22Rv1 (cell line): ENCODE measurements around the gene DPT.

ENCODE experiments used
- H3K27ac ChIP-seq: fragments of 450-650 bp; 2 replicates; pipeline ENCODE4 v1.5.1; 2017
- ZFX ChIP-seq: fragments of 450-650 bp; IDR thresholded peaks from 2 replicates; pipeline ENCODE4 v1.6.1; 2017; ENCODE audit warnings: antibody characterized with exemption, borderline replicate concordance
- TF ChIP-seq, protein P1 (sequence below): fragments of 450-650 bp; IDR thresholded peaks from 2 replicates; pipeline ENCODE4 v1.5.1; 2017; ENCODE audit warnings: mild to moderate bottlenecking

DPT gene

DNA sequence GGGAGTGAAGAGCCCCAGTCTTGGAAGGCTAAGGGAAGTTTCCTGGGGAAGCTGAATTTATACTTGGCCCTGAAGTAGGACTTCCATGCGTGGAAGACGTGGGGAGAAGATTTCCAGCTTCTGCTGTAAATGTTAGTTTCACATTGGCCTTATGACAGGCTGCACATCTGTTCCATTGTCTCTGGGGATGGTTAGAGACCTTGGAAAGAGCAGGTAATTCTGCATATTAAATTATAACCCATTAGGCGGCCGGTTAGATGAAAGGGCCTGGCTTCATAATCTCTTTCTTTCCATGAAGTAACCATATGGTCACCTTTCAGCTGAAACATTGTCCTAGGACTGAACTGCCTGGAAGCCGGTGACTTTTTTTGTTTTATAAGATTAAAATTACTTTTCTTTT, 37.5 kb downstream of the DPT start:
- H3K27ac ChIP-seq: no peak overlapping the region
- TF ChIP-seq ZFX: no peak
- TF ChIP-seq, protein P1, sequence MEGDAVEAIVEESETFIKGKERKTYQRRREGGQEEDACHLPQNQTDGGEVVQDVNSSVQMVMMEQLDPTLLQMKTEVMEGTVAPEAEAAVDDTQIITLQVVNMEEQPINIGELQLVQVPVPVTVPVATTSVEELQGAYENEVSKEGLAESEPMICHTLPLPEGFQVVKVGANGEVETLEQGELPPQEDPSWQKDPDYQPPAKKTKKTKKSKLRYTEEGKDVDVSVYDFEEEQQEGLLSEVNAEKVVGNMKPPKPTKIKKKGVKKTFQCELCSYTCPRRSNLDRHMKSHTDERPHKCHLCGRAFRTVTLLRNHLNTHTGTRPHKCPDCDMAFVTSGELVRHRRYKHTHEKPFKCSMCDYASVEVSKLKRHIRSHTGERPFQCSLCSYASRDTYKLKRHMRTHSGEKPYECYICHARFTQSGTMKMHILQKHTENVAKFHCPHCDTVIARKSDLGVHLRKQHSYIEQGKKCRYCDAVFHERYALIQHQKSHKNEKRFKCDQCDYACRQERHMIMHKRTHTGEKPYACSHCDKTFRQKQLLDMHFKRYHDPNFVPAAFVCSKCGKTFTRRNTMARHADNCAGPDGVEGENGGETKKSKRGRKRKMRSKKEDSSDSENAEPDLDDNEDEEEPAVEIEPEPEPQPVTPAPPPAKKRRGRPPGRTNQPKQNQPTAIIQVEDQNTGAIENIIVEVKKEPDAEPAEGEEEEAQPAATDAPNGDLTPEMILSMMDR: no peak

DNA sequence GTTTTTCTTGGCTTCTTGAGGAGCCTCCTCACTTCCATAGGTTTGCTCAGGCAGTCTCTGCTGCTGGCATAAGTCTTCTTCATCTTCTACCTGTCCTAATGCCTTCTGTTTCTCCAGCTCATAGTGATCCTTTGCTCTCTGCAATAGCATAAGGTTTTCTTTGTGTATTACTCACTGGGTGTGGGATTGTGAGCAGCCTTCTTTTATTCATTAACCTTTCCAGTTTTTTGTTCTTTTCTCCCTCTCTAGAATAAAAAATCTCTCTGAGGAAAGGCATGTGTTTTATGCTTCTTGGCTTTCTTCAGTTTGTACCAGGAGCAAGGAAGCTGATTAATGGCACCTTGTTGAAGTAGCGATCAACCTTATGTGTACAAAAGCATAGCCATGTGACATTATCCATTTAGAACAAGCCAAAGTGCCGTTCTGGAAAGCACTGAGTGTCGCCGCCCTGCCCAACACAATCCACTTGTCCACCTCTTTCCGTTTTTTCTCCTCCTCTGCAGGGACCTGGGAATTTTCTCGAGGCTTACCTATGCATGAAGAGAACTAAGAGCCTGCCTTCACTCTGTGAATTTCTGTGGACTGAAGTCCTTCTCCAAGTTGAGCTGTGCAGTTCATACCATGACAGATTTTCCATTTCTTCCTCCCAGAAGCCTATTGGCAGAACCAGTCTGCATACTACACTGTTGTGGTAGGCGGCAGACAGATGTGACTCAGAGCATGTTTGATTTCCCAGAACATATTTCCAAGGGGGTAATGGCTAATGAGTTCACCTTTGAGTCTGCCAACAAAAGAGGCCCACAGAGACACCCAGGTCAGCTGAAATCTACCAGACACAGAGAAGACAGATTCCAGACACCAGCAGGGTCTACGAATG, 39.0 kb downstream of the DPT start:
- TF ChIP-seq ZFX: no peak
- TF ChIP-seq, protein P1: no peak

DNA sequence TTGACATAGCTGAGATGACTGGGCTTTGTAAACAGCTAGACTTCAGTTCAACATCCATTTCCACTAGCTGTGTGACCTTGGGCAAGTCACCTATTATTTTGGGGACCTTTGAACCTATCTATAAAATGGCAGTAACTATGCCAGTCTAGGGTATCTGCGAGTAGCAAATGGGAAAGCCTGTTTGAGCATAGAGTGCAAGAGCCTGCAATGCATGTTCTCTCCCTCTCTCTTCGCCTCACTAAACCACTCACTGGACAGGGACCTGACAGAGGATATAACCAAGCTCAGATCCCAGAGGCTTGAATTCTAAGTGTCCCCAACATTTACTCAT, 39.7 kb downstream of the DPT start:
- no peak for TF ChIP-seq ZFX
- TF ChIP-seq, protein P1: no peak
- H3K27ac ChIP-seq: no peak overlapping the region

More for the DNA sequence above, 39.0 kb downstream of the DPT start:
- no peak overlapping the region for H3K27ac ChIP-seq

DNA sequence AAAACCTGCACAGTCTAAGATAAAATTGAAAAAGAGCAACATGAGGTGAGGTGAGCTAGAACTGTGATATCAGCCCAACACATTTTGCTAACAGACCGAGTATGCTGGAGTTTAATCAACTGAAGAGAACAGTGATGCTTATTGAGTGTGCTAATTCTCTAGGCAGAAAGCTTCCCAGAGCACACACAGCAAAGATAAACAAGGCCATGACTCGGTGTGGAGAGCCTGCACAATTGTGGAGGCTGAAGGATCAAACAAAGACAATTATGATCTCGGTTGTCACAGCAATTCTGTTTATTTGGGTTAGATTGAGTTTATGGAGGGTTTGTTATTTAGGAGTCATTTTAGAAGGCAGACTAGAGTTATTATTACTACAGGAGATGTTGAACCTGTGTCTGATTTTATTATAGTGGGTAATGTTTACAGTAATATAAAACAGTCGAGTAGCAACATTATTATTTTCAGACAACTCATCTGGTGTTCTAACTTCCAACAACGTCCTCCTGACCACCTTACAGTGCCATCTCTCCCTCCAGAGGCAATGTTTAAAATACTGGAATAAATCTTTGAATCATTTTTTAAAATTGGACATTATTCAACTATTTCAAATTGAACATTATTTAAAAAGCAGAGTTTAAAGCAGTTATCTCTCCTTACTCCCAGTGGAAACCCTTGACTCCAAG, 40.2 kb downstream of the DPT start:
- TF ChIP-seq ZFX: no peak
- TF ChIP-seq, protein P1: no peak
- H3K27ac ChIP-seq: no peak overlapping the region

DNA sequence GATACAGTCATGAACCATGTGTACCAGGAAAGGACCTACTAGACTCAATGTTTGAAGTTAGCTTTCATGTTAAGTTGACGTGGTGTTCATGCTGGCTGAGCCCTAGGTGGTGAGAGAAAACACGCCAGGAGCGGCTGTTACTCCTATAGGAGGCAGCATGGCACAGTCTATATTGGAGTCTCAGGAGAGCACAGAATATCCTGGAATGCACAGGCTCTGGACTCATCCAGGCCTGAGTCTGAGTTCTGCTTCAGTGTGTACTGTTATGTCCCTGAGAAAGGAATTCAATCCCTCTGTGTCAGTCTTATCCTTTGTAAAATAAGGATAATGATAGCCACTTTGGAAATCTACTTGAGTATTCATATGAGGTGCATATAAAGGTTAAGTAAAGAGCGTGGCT, 41.2 kb downstream of the DPT start:
- TF ChIP-seq ZFX: no peak
- TF ChIP-seq, protein P1: no peak; the same call in 1 of the 2 replicates
- H3K27ac ChIP-seq: no peak overlapping the region

DNA sequence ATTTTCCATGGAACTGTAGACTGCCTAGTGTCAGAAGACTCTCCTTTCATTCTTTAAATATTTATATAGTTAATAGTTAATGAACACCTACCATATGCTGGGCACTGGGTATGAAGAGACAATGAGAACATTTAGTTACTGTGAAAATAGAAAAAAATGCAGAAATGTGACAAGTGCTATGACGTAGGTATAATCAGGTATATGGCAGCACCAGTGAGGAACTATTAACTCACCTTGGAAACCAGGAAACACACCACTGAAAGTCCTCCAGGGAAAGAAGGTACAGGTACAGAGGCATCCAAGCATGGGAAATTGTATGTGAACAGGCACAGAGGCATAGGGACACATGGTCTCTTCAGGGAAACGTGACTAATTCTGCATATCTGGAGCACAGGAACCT, 42.3 kb downstream of the DPT start:
- TF ChIP-seq, protein P1: no peak
- no peak for TF ChIP-seq ZFX

DNA sequence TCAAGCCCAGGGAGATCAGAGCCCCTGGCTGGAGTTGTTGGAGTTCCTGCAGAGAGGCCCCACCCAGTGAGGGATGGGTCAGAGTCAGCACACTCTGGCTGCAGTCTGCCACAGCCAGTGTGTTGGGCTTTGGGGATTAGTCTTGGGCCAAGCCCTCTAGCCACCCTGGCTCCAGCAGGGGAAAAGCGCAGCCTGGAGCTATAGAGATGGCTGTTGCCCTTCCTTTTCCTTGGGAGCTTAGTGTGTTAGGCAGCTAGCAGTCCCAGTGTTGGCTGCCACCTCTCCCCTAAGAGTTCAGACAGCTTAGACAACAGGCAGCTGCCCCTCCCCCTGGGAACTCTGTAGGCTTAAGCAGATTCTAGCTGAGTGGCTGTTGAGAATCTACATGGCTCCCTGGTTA, 45.1 kb downstream of the DPT start:
- TF ChIP-seq, protein P1: no peak
- TF ChIP-seq ZFX: no peak
- no peak overlapping the region for H3K27ac ChIP-seq

More for the DNA sequence above, 42.3 kb downstream of the DPT start:
- H3K27ac ChIP-seq: no peak overlapping the region
